Activated naive CD4-positive, alpha-beta T cell treated with anti-CD3 and anti-CD28 coated beads, Interleukin-2, amount 10 ng/mL, durations not matched to agents 5 hours and 36 hours (primary cell): ENCODE data around the gene PGBD1. TPM values are rescaled to one million over a fixed set of nuclear protein-coding genes. Genes with fewer than 3 reads are reported as not detected.

ENCODE experiments used
- total RNA-seq, 2 experiments: library from RNA; stranded (reverse); gene quantifications; one replicate each; pipeline ENCODE4 v1.2.3, GENCODE V29; 2021

Gene PGBD1, protein sequence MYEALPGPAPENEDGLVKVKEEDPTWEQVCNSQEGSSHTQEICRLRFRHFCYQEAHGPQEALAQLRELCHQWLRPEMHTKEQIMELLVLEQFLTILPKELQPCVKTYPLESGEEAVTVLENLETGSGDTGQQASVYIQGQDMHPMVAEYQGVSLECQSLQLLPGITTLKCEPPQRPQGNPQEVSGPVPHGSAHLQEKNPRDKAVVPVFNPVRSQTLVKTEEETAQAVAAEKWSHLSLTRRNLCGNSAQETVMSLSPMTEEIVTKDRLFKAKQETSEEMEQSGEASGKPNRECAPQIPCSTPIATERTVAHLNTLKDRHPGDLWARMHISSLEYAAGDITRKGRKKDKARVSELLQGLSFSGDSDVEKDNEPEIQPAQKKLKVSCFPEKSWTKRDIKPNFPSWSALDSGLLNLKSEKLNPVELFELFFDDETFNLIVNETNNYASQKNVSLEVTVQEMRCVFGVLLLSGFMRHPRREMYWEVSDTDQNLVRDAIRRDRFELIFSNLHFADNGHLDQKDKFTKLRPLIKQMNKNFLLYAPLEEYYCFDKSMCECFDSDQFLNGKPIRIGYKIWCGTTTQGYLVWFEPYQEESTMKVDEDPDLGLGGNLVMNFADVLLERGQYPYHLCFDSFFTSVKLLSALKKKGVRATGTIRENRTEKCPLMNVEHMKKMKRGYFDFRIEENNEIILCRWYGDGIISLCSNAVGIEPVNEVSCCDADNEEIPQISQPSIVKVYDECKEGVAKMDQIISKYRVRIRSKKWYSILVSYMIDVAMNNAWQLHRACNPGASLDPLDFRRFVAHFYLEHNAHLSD
- 1 to 10 TPM; 1.1 to 1.2 TPM for total RNA-seq

DNA sequence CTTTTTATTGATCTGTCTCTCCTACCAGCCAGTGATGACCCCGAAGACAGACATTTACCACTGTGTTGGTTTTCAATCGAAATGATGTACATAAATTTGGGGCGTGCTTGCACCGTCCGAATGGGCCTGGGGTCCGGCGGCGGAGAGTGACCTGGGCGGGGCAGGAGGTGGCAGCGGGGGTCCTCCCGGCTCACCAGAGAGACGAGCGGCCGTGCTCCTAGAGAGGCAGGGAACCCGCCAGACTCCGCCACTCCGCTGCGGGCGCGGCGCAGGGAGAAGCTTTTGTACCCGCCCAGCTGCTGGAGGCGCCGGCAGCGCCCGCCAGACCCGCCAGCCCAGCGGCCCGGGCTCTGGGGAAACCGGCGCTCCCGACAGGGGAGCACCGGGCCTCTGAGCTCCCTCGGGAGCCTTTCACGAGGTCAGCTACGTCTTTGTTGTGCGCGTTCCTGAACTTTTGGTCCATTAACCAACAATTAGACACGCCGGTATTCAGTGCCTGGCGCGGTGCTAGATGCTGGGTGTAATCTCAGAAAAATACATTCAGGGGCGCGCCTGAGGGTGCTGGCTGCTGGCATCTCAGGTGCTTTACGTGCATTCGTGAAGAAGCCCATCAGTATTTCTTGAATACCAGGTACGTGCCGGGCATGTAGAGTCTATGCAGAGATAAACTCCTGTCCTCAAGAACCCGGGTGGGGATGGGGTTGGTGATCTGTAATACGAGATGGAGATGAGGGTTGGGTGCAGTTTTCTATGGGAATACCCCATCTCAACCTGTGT is at the start of gene PGBD1:
TSS of gene PGBD1 (plus strand) at position 285 of the 777 bp plus-strand sequence. CDS start 2,242 bp downstream, outside the sequence.

DNA sequence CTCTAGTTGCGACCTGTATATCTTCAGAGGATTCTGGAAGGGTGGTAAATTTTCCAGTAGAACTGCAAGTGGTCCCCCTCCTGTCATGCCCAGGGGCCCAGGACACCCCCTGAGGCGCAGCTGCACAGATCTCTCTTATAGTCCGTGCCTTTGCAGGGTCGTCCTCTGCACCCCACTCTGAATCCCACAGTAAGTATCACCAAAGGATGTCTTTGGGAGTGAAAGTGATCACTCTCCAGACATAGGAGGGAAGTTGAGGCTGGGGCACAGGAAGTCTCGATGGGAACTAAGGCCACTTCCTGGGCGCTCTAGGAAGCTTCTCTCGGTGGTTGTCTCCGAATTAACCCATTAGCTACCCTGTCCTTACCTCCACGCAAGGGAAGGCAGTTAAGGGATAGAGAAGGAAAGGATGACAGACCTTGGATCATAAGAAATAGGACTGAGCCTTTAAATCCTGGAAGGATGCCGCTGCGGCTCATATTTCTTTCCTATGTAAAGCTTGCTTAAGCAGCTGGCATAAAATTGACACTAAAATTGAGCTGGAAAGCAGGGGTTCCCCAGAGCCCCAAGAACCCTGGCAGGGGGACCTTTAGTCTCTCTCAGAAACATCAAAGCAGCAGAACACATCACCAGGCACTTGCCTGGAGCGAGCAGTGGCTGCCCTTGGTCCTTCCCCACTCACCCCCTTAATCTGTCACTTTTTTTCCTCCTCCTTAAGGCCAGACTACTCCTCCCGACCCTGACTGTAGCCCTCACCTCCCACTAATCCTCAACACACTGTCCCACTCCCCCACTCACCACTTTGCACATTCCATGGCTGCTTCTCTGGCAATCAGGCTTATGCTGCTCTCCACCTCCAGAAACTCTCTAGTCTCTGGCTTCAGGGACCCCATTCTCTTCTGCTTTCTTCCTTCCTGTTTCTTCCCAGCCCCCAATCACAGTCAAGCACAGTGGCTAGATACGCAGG is 29.1 kb upstream of the PGBD1 start, which contains the start of gene ZKSCAN4:
TSS of gene ZKSCAN4 (minus strand) at position 261 of the 967 bp plus-strand sequence. CDS start 289 bp downstream, outside the sequence.

DNA sequence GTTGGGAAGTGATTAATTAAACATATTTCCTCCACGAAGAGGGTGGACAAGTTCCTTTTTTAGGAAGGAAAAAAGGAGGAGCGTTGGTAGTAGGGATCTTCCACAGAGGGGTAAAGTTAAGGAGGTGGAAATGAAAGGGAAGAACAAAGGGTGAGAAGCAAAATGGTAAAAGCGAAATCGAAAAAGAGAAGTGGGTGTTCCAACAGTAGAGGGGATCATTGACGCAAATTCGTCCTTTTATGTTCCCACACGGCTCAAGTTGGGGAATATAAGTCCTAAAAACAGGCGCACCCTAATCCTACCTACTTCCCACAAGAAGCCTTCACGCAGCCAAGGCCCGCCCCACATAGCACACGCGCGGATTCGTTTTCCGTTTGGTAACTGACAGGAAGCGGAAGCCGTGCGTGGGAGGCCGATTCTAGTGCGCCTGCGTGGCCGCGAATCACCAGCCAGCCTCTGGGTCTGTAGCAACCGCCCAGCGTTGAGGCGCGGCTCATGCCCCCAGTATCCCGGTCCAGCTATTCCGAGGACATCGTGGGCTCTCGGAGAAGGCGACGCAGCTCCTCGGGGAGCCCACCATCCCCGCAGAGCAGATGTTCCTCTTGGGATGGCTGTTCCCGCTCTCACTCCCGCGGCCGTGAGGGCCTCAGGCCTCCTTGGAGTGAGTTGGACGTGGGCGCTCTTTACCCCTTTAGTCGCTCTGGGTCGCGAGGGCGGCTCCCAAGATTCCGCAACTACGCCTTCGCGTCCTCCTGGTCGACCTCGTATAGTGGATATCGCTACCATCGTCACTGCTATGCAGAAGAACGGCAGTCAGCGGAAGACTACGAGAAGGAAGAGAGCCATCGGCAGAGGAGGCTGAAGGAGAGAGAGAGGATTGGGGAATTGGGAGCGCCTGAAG is 22.2 kb upstream of the PGBD1 start, which contains the start of gene NKAPL:
TSS of gene NKAPL (plus strand) at position 421 of the 901 bp plus-strand sequence. CDS start at position 496, 75 bp downstream.

DNA sequence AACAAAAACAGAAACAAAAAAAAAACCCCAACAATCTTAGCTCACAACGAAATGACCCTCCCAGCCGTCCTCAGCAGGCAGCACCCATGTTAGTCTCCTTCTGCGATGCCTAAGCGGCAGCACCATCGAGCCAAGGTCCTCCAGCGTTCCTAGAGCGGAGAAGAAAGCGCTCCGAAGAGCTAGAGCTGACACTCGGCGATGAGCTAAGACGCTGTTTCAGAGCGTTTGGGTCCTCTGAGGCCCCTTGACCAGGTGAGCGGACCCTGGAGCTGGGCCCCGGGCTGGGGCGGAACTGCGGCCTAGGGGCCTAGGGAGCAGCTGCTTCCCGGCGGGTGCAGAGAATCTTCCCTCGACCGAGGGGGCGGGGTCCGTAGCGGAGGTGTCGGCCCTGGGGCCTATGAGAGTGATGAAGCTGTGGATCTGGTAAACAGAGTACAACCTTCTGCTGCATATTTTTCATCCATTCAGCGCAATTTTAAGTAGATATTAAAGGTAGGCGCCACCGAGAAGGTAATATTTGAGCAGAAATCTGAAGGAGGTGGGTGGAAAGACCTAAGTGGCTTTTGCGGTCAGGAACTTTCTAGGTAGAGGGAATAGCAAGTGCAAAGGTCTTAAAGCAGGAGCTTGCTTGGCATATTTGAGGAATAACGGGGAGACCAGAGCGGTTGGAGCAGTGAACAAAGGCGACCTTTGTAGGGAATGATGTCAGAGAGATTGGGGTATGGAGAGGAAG is 14.2 kb upstream of the PGBD1 start, which contains the start of gene ZSCAN26:
TSS of gene ZSCAN26 (plus strand) at position 182 of the 733 bp plus-strand sequence. CDS start 4,777 bp downstream, outside the sequence.

DNA sequence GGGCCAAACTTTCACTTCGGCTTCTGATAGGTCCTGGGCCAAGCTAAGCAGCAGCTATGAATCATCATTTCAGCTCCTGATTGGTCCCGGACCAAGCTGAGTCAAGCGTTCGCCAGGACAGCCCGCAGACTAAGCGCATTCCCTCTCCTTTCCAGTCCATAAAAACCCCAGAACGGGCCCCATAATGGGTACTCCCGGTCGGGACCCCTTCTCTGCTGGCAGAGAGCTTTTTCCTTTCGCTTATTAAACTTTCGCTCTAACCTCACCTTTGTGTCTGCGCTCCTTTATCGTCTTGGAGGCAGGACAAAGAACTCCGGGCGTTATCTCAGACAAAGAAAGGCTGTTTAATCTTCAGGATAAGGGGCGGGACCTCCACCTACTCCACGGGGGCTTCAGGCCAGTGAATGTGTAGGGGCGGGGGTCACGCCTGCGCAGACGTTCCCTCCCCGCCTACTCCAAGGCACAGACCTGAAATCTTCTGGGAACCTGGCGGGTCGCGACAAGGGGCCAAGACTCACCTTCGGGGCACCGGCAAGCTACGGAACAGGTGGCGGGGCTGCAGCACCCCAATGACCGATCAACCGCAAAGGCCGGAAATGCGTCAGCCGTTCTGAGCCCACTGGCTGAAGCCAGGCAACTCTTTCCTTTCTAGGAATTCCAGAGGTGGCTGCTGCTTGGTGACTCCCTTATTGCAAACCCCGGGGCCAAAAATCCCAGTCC is 54.4 kb downstream of the PGBD1 start, which contains the start of gene ZSCAN31:
TSS of gene ZSCAN31 (minus strand) at position 585 of the 720 bp plus-strand sequence. CDS start 6,465 bp downstream, outside the sequence.

DNA sequence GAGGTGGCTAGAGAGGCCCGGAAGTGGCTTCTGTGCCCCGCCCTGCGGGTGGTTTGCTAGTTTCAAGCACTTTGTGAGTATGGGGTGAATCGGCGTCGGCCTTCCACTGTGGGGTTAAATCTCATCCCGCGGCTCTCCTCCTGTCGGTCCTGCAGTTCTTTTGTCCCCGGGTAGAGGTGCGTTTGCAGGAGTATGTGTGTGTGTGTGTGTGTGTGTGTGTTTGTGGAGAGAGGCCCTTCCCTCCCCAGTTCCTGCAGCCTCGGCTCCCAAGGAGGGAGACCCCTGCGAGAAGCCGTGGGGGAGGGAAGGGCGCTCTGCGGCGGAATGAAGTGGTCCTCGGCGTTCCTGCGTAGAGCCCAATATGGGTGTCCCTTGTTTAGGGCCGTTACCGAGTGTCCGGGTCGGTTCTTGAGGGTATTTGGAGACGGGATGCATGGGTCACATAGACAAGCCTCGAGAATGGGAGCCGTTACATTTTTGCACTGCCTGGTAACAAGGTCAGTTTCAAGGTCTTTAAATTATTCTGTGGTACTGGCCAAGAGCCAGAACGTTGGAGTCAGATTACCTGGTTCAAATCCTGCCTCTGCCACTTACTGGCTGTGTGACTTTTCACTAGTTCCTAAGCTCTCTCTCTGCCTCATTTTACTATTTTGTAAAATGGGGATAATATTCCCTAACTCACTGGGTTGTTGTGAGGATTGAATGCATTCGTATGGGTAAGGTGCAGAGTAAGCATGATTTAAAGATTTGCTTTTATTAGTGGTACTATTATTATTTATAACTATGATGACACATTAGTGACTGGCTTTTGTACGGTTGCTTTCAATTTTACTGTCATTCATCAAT is 68.7 kb downstream of the PGBD1 start, which contains the start of gene ZKSCAN3:
TSS of gene ZKSCAN3 (plus strand) at position 56 of the 846 bp plus-strand sequence. CDS start 9,640 bp downstream, outside the sequence.

Other genes starting within 250 kb of the PGBD1 start
- 1 to 10 TPM in 1 of 2 experiments, under 1 TPM in 1; 0.81 to 1.1 TPM for gene ZNF165, start 201.0 kb upstream of the PGBD1 start, total RNA-seq
- 1 to 10 TPM; 5.3 to 7.1 TPM for gene ZSCAN16, start 157.0 kb upstream of the PGBD1 start, total RNA-seq
- 10 to 100 TPM; 22.5 to 22.8 TPM for gene ZKSCAN8, start 139.7 kb upstream of the PGBD1 start, total RNA-seq
- 1 to 10 TPM; 2.4 to 3.6 TPM for gene ZSCAN9, start 56.3 kb upstream of the PGBD1 start, total RNA-seq
- gene ZKSCAN4, start 29.3 kb upstream of the PGBD1 start, total RNA-seq, result 1 to 10 TPM; 8.0 to 8.3 TPM
- gene NKAPL, start 22.3 kb upstream of the PGBD1 start, total RNA-seq, result under 1 TPM in 1 of 2 experiments, not detected in 1; 0.20 TPM
- gene ZSCAN26, start 14.4 kb upstream of the PGBD1 start, total RNA-seq, result 10 to 100 TPM; 10.9 to 11.0 TPM
- 1 to 10 TPM; 1.0 to 1.2 TPM for gene ZSCAN31, start 54.6 kb downstream of the PGBD1 start, total RNA-seq
- 1 to 10 TPM; 6.3 to 6.6 TPM for gene ZKSCAN3, start 68.4 kb downstream of the PGBD1 start, total RNA-seq
- 1 to 10 TPM; 7.2 to 7.4 TPM for gene ZSCAN12, start 118.2 kb downstream of the PGBD1 start, total RNA-seq
- 1 to 10 TPM; 1.6 to 1.8 TPM for gene ZSCAN23, start 161.9 kb downstream of the PGBD1 start, total RNA-seq
- gene GPX6, start 234.2 kb downstream of the PGBD1 start, total RNA-seq, result not detected
- gene GPX5, start 244.3 kb downstream of the PGBD1 start, total RNA-seq, result not detected